Central memory CD8-positive, alpha-beta T cell (primary cell): ENCODE data around the gene PDE4D.
A peak's percentile ranks its signal among the peaks of the same experiment; 100 is the strongest.

Experiments
- ATAC-seq: fragments of 150-1000 bp; cut with Tn5 transposase; replicated peaks from 2 replicates; pipeline ENCODE4 v1.10.0; 2022; ENCODE audit warnings: mild to moderate bottlenecking, moderate FRiP score, moderate number of reproducible peaks; ENCODE audit not compliant: poor library complexity, severe bottlenecking; ENCODE audit errors: extremely low read depth
- DNase-seq, 2 donors: peaks; one replicate each; pipeline ENCODE4 v3.0.0; 2021; ENCODE audit warnings: low spot score in 2 of 2
- H3K27ac Mint-ChIP-seq: one replicate; pipeline ENCODE4 v1.8.0; 2022; ENCODE audit warnings: low read depth, mild to moderate bottlenecking, moderate library complexity, mixed read lengths
- H3K27me3 Mint-ChIP-seq: one replicate; pipeline ENCODE4 v1.8.0; 2022; ENCODE audit warnings: mixed read lengths
- H3K36me3 Mint-ChIP-seq: one replicate; pipeline ENCODE4 v1.8.0; 2022; ENCODE audit warnings: mild to moderate bottlenecking, moderate library complexity, mixed read lengths; ENCODE audit not compliant: insufficient read depth
- H3K4me1 Mint-ChIP-seq: one replicate; pipeline ENCODE4 v1.8.0; 2022; ENCODE audit warnings: mixed read lengths
- H3K4me3 Mint-ChIP-seq: one replicate; pipeline ENCODE4 v1.8.0; 2022; ENCODE audit warnings: mild to moderate bottlenecking, moderate library complexity, mixed read lengths
- H3K9me3 Mint-ChIP-seq: one replicate; pipeline ENCODE4 v1.8.0; 2022; ENCODE audit warnings: mixed read lengths

The PDE4D gene

GRCh38 chr5:59133764-59134261, 759.7 kb downstream of the PDE4D start:
- Mint-ChIP-seq H3K9me3 (no peaks in the 10 kb centered on the region), H3K4me1 (no peaks in the 10 kb centered on the region), H3K36me3 (no peaks in the 10 kb centered on the region), H3K27ac (no peak overlapping the region), H3K4me3 (no peak overlapping the region), H3K27me3 (no peaks in the 10 kb centered on the region)
- DNase-seq (no peak), ATAC-seq (no peak)

- no peaks in the 10 kb centered on the region for H3K4me1 Mint-ChIP-seq
- H3K36me3 Mint-ChIP-seq, result no peaks in the 10 kb centered on the region
- H3K4me3 Mint-ChIP-seq, result no peak overlapping the region
- no peaks in the 10 kb centered on the region for H3K27me3 Mint-ChIP-seq
- H3K27ac Mint-ChIP-seq, result no peak overlapping the region
- H3K9me3 Mint-ChIP-seq, result no peaks in the 10 kb centered on the region
- ATAC-seq (no peak), DNase-seq (no peak)
Observed at GRCh38 chr5:59132131-59132530, 761.4 kb downstream of the PDE4D start.

- DNase-seq, result no peak
- Mint-ChIP-seq H3K4me1 (no peaks in the 10 kb centered on the region), H3K27me3 (no peaks in the 10 kb centered on the region), H3K27ac (no peak overlapping the region), H3K36me3 (peaks cover 1% of the 10 kb centered on the region), H3K4me3 (no peak overlapping the region), H3K9me3 (no peaks in the 10 kb centered on the region)
- no peak for ATAC-seq
Observed at GRCh38 chr5:59130431-59130830, 763.1 kb downstream of the PDE4D start.

- H3K4me3 Mint-ChIP-seq, result no peak overlapping the region
- ATAC-seq (no peak), DNase-seq (no peak)
- H3K27me3 Mint-ChIP-seq, result no peaks in the 10 kb centered on the region
- no peak overlapping the region for H3K27ac Mint-ChIP-seq
- no peaks in the 10 kb centered on the region for H3K9me3 Mint-ChIP-seq
- H3K36me3 Mint-ChIP-seq, result peaks cover 1% of the 10 kb centered on the region
- no peaks in the 10 kb centered on the region for H3K4me1 Mint-ChIP-seq
Observed at GRCh38 chr5:59128646-59129290, 764.8 kb downstream of the PDE4D start.

GRCh38 chr5:59126708-59127573, 766.6 kb downstream of the PDE4D start:
- Mint-ChIP-seq H3K27ac (no peak overlapping the region), H3K9me3 (no peaks in the 10 kb centered on the region)
- peak; percentile 4 for ATAC-seq

GRCh38 chr5:59126016-59126707, 767.4 kb downstream of the PDE4D start:
- Mint-ChIP-seq H3K9me3 (no peaks in the 10 kb centered on the region), H3K27ac (no peak overlapping the region), H3K4me1 (no peaks in the 10 kb centered on the region), H3K36me3 (peaks cover 1% of the 10 kb centered on the region), H3K27me3 (no peaks in the 10 kb centered on the region), H3K4me3 (no peak overlapping the region)
- ATAC-seq (no peak), DNase-seq (no peak)

More at GRCh38 chr5:59126708-59127573, 766.6 kb downstream of the PDE4D start:
- Mint-ChIP-seq H3K4me3 (no peak overlapping the region), H3K27me3 (no peaks in the 10 kb centered on the region), H3K4me1 (no peaks in the 10 kb centered on the region), H3K36me3 (peaks cover 1% of the 10 kb centered on the region)
- DNase-seq, result no peak

- Mint-ChIP-seq H3K36me3 (peaks cover 1% of the 10 kb centered on the region), H3K4me1 (no peaks in the 10 kb centered on the region), H3K27ac (no peak overlapping the region), H3K4me3 (no peak overlapping the region), H3K9me3 (no peaks in the 10 kb centered on the region), H3K27me3 (no peaks in the 10 kb centered on the region)
- no peak for DNase-seq
- ATAC-seq, result no peak
Observed at GRCh38 chr5:59125011-59125961, 768.2 kb downstream of the PDE4D start.

GRCh38 chr5:59123595-59124561, 769.6 kb downstream of the PDE4D start:
- H3K27ac Mint-ChIP-seq, result no peak overlapping the region
- no peaks in the 10 kb centered on the region for H3K4me1 Mint-ChIP-seq
- H3K27me3 Mint-ChIP-seq, result no peaks in the 10 kb centered on the region
- DNase-seq (peak in 1 of 2 donors; percentile 32), ATAC-seq (peak; percentile 45)
- no peaks in the 10 kb centered on the region for H3K9me3 Mint-ChIP-seq
- H3K36me3 Mint-ChIP-seq, result peaks cover 1% of the 10 kb centered on the region
- H3K4me3 Mint-ChIP-seq, result no peak overlapping the region

- DNase-seq, result no peak
- ATAC-seq, result no peak
- Mint-ChIP-seq H3K4me1 (no peaks in the 10 kb centered on the region), H3K27ac (no peak overlapping the region), H3K9me3 (no peaks in the 10 kb centered on the region), H3K27me3 (no peaks in the 10 kb centered on the region), H3K36me3 (no peaks in the 10 kb centered on the region), H3K4me3 (no peak overlapping the region)
Observed at GRCh38 chr5:59119480-59119879, 774.0 kb downstream of the PDE4D start.

GRCh38 chr5:59117320-59117719, 776.2 kb downstream of the PDE4D start:
- H3K9me3 Mint-ChIP-seq, result no peaks in the 10 kb centered on the region
- H3K4me3 Mint-ChIP-seq, result no peak overlapping the region
- ATAC-seq (no peak), DNase-seq (no peak)
- H3K27ac Mint-ChIP-seq, result no peak overlapping the region
- no peaks in the 10 kb centered on the region for H3K4me1 Mint-ChIP-seq
- no peaks in the 10 kb centered on the region for H3K36me3 Mint-ChIP-seq
- no peaks in the 10 kb centered on the region for H3K27me3 Mint-ChIP-seq

GRCh38 chr5:59116231-59116865, 777.2 kb downstream of the PDE4D start:
- DNase-seq (no peak), ATAC-seq (no peak)
- no peaks in the 10 kb centered on the region for H3K36me3 Mint-ChIP-seq
- H3K4me1 Mint-ChIP-seq, result no peaks in the 10 kb centered on the region
- no peaks in the 10 kb centered on the region for H3K9me3 Mint-ChIP-seq
- no peak overlapping the region for H3K27ac Mint-ChIP-seq
- no peak overlapping the region for H3K4me3 Mint-ChIP-seq
- no peaks in the 10 kb centered on the region for H3K27me3 Mint-ChIP-seq
